ENCODE data around the gene PRKCI. TPM values are rescaled to one million over a fixed set of nuclear protein-coding genes. Genes with fewer than 3 reads are reported as not detected.
"Not testable (repeated sequence)": the region's sequence is repeated elsewhere in the genome, so short reads cannot be mapped to it uniquely, and the experiment has no call there.

The PRKCI gene
- total RNA-seq, 1 donor from 2014 or later = 16.7 TPM

- DNase-seq (ENCODE audit: low spot score) = no peak
Measured at GRCh38 chr3:170278627-170279026, 56.4 kb downstream of the PRKCI start.

GRCh38 chr3:170290194-170290593 lies 68.0 kb downstream of the PRKCI start:
- DNase-seq (ENCODE audit: low spot score) = no peak

- DNase-seq (ENCODE audit: low spot score) = no peak
Measured at GRCh38 chr3:170295586-170295985, 73.4 kb downstream of the PRKCI start.

GRCh38 chr3:170296703-170297102 lies 74.5 kb downstream of the PRKCI start:
- no peak for DNase-seq (ENCODE audit: low spot score)

- no peak for DNase-seq (ENCODE audit: low spot score)
Measured at GRCh38 chr3:170301405-170301804, 79.2 kb downstream of the PRKCI start.

GRCh38 chr3:170302008-170302407 lies 79.8 kb downstream of the PRKCI start:
- no peak for DNase-seq (ENCODE audit: low spot score)

- DNase-seq (ENCODE audit: low spot score) = no peak
Measured at GRCh38 chr3:170306015-170306414, 83.8 kb downstream of the PRKCI start.

GRCh38 chr3:170307671-170308405 lies 85.6 kb downstream of the PRKCI start:
- DNase-seq (ENCODE audit: low spot score) = no peak

GRCh38 chr3:170309046-170309445 lies 86.8 kb downstream of the PRKCI start:
- no peak for DNase-seq (ENCODE audit: low spot score)

GRCh38 chr3:170317954-170318353 lies 95.7 kb downstream of the PRKCI start:
- DNase-seq (ENCODE audit: low spot score) = no peak

- DNase-seq (ENCODE audit: low spot score) = no peak
Measured at GRCh38 chr3:170320461-170321121, 98.4 kb downstream of the PRKCI start.

GRCh38 chr3:170321321-170322034 lies 99.3 kb downstream of the PRKCI start:
- no peak for DNase-seq (ENCODE audit: low spot score)

GRCh38 chr3:170322566-170323269 lies 100.5 kb downstream of the PRKCI start:
- DNase-seq (ENCODE audit: low spot score) = no peak

GRCh38 chr3:170323331-170323730 lies 101.1 kb downstream of the PRKCI start:
- DNase-seq (ENCODE audit: low spot score) = no peak

- DNase-seq (ENCODE audit: low spot score) = no peak
Measured at GRCh38 chr3:170324962-170325361, 102.7 kb downstream of the PRKCI start.

GRCh38 chr3:170327040-170327808 lies 105.0 kb downstream of the PRKCI start:
- no peak for DNase-seq (ENCODE audit: low spot score)

GRCh38 chr3:170327868-170328548 lies 105.8 kb downstream of the PRKCI start:
- not testable (repeated sequence) for DNase-seq (ENCODE audit: low spot score)

- DNase-seq (ENCODE audit: low spot score) = no peak
Measured at GRCh38 chr3:170330366-170330765, 108.1 kb downstream of the PRKCI start.

- no peak for DNase-seq (ENCODE audit: low spot score)
Measured at GRCh38 chr3:170331143-170331542, 108.9 kb downstream of the PRKCI start.

GRCh38 chr3:170337420-170337819 lies 115.2 kb downstream of the PRKCI start:
- DNase-seq (ENCODE audit: low spot score) = no peak
